ENCODE data around the gene CLGN. TPM values are rescaled to one million over a fixed set of nuclear protein-coding genes. Genes with fewer than 3 reads are reported as not detected.

Gene CLGN
- total RNA-seq, 2 experiments from 2014 or later: 0.25 TPM; not detected in 1

- no peaks in the 10 kb centered on the region for H3K4me1 Mint-ChIP-seq
- H3K27ac Mint-ChIP-seq: no peak overlapping the region
- ChIA-PET POLR2A (no interaction called here), CTCF (interaction anchor here (0.9 kb wide), 1 partner anchor 14 kb away, joined by 3 read pairs; no protein-coding TSS in a partner anchor)
- H3K36me3 Mint-ChIP-seq (ENCODE audit: low read depth): no peaks in the 10 kb centered on the region
- H3K9me3 Mint-ChIP-seq: no peaks in the 10 kb centered on the region
- no peak for DNase-seq
- H3K4me3 Mint-ChIP-seq: no peak overlapping the region
- H3K27me3 Mint-ChIP-seq: peaks cover 27% of the 10 kb centered on the region
Observed at GRCh38 chr4:140344101-140344500, 83.3 kb downstream of the CLGN start.

GRCh38 chr4:140343303-140343702 lies 84.1 kb downstream of the CLGN start:
- DNase-seq: no peak
- POLR2A ChIA-PET: no interaction called here
- Mint-ChIP-seq H3K9me3 (no peaks in the 10 kb centered on the region), H3K36me3 (ENCODE audit: low read depth) (no peaks in the 10 kb centered on the region), H3K4me1 (no peaks in the 10 kb centered on the region), H3K4me3 (no peak overlapping the region), H3K27me3 (peaks cover 27% of the 10 kb centered on the region), H3K27ac (no peak overlapping the region)
- CTCF ChIA-PET: interaction anchor here (2.3 kb wide), 1 partner anchor 16 kb away, joined by 13 read pairs; no protein-coding TSS in a partner anchor

- Mint-ChIP-seq H3K27ac (no peak overlapping the region), H3K36me3 (ENCODE audit: low read depth) (no peaks in the 10 kb centered on the region), H3K9me3 (no peaks in the 10 kb centered on the region), H3K4me1 (no peaks in the 10 kb centered on the region), H3K27me3 (peaks cover 26% of the 10 kb centered on the region), H3K4me3 (no peak overlapping the region)
- ChIA-PET CTCF (interaction anchor here (2.3 to 2.6 kb wide), 2 partner anchors 13 to 17 kb away, joined by 10 to 13 read pairs; no protein-coding TSS in a partner anchor), POLR2A (no interaction called here)
- no peak for DNase-seq
Observed at GRCh38 chr4:140342620-140343019, 84.8 kb downstream of the CLGN start.

Other genes with a start within 250 kb of the CLGN start
- 10 to 100 TPM; 24.5 to 25.0 TPM for gene SCOC, start 54.0 kb downstream of the CLGN start, total RNA-seq
- gene MGAT4D, start 70.6 kb upstream of the CLGN start, total RNA-seq: not detected
- 10 to 100 TPM; 17.0 to 19.3 TPM for gene ELMOD2, start 96.5 kb upstream of the CLGN start, total RNA-seq
- not detected for gene UCP1, start 141.3 kb upstream of the CLGN start, total RNA-seq

Measured in activated CD4-positive, alpha-beta memory T cell treated with anti-CD3 and anti-CD28 coated beads, Interleukin-2, amount 10 ng/mL, durations not matched to agents 7 days and 5 days (primary cell).